ENCODE results near the gene PPARD.

Gene PPARD

GRCh38 chr6:35452183-35453090, 110.1 kb downstream of the PPARD start, which contains the start of gene FANCE:
Gene FANCE, plus strand, starts transcription at chr6:35452338. Its CDS starts 208 bp downstream, at chr6:35452546.
- TF ChIP-seq POLR2A (IDR thresholded peaks at IDR 0.05; ENCODE audit: low read depth, low read length) = peak; percentile 39; the same call in 1 of the 2 replicates
- FAIRE-seq = no peak
- DNase-seq (ENCODE audit: insufficient read length, low spot score) = peak; percentile 82

DNA sequence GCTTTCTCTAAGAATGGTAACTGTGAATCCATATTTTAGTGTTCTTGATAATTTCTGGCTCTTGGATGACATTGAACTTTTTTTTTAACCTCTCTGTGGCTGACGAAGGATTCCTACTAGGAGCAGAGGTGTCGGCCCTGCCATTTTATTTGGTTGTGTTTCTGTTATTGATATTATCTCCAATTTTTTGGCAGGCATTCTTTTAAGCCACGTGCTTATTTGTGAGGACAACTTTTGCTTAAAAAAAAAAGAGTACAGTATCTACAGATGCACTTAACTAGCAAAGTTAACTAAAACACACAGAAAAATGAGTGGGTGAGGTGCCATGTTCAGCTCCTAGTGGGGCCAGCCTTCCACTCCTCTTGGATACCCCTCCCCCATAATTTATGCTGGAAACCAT, 110.9 kb downstream of the PPARD start:
- TF ChIP-seq POLR2A (IDR thresholded peaks at IDR 0.05; ENCODE audit: low read depth, low read length) = no peak
- FAIRE-seq = no peak

DNA sequence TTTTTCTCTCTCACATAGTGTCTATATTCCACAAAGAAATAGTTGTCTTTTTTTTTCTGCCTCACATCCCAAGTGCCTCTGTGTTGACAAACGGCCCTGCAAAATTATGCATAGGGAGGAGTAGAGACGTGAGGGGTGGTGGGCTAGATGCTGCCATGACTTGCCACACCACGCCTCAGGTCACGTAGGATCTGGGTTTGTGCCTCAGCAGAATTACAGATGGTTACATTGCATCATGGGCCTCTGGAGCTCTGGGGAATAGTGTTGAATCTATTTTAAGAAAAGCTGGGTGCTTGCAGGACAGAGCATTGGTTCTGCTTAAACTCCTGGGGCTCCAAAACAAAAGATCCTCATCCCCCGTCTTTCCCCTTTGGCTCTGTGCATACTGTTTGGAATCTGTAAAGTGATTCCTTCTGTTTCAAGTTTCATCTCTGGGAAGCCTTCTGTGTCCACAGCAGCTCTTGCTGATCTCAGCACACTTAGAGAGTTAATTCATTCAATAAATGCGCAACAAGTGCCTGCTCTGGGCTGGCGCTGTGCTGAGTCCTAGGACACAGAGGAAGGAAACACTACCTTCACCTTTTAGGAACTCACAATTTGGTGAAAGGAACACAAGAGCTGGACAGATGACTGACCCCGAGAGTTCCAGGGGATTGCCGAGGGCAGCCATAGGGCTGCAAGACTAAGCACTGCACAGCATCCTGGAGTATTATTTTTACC, 112.2 kb downstream of the PPARD start:
- FAIRE-seq = no peak
- no peak for TF ChIP-seq POLR2A (IDR thresholded peaks at IDR 0.05; ENCODE audit: low read depth, low read length)
- DNase-seq (ENCODE audit: insufficient read length, low spot score) = no peak

More for the DNA sequence above, 110.9 kb downstream of the PPARD start:
- no peak for DNase-seq (ENCODE audit: insufficient read length, low spot score)

DNA sequence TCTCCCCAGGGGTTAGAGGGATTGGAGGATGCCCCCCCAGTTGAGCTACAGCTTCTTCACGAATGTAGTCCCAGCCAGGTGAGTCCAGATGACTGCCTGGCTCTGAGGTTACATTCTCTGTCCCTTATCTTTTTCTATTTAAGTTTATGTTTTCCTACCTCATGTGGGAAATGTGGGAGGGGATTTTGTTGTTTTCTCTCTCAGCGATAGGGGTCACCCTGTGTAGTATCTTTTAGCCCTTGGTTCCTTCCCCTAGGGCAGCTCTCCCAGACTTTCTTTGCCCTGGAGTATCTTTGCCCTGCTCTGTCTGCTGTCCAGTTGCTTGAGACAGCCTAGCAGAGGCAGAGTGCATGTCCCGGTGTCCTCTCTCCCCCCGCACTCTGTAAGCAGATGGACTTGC, 115.5 kb downstream of the PPARD start:
- DNase-seq (ENCODE audit: insufficient read length, low spot score) (no peak), FAIRE-seq (no peak)
- no peak for TF ChIP-seq POLR2A (IDR thresholded peaks at IDR 0.05; ENCODE audit: low read depth, low read length)

GRCh38 chr6:35461270-35461669, 118.9 kb downstream of the PPARD start:
- no peak for DNase-seq (ENCODE audit: insufficient read length, low spot score)
- FAIRE-seq = no peak
- TF ChIP-seq POLR2A (IDR thresholded peaks at IDR 0.05; ENCODE audit: low read depth, low read length) = no peak

DNA sequence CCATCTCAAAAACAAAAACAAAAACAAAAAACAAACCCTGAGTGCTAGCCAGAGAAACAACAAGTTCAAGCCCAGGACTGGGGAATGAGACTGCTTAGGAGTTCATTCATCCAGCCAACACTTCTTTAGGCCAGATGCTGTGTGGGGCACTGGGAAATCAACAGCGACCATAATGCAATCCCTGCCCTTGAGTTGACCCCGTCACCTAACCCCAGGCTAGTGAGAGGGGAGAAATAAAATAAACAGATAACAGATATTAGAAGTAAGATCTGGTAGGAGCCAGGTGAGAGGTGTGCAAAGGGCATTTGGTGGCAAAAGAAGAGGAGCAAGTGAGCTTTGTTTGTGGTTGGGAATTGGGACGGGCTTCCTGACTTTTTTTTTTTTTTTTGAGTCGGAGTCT, 120.9 kb downstream of the PPARD start:
- no peak for FAIRE-seq
- no peak for TF ChIP-seq POLR2A (IDR thresholded peaks at IDR 0.05; ENCODE audit: low read depth, low read length)
- no peak for DNase-seq (ENCODE audit: insufficient read length, low spot score)

DNA sequence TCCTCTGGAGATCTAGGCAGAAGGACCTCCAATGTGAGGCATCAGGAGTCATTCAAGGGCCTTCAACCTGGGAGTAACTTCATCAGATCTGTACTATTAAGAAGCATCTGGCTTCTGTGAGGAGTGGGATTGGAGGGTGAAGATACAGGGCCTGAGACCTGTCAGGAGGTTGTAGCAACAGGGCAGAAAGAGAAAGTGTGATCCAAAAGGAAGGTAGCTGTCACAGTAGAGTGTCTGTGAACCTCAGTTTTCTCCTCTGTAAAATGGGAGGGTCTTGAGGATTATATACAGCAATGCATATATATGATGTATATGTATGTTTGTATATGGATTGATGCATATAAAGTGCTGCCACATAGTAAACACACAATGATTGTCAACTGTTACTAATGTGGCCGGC, 123.3 kb downstream of the PPARD start:
- DNase-seq (ENCODE audit: insufficient read length, low spot score) (no peak), FAIRE-seq (no peak)
- TF ChIP-seq POLR2A (IDR thresholded peaks at IDR 0.05; ENCODE audit: low read depth, low read length) = no peak

GRCh38 chr6:35468181-35468979, 126.0 kb downstream of the PPARD start, which contains the start of gene RPL10A:
Gene RPL10A, plus strand, starts transcription at chr6:35468401. Its CDS starts 34 bp downstream, at chr6:35468435.
- FAIRE-seq (no peak), DNase-seq (ENCODE audit: insufficient read length, low spot score) (peak; percentile 93)
- peak; percentile 99 for TF ChIP-seq POLR2A (IDR thresholded peaks at IDR 0.05; ENCODE audit: low read depth, low read length)

- TF ChIP-seq POLR2A (IDR thresholded peaks at IDR 0.05; ENCODE audit: low read depth, low read length) = no peak
- FAIRE-seq (no peak), DNase-seq (ENCODE audit: insufficient read length, low spot score) (no peak)
Measured at GRCh38 chr6:35468980-35469750, 126.8 kb downstream of the PPARD start.

GRCh38 chr6:35469751-35470662, 127.6 kb downstream of the PPARD start:
- TF ChIP-seq POLR2A (IDR thresholded peaks at IDR 0.05; ENCODE audit: low read depth, low read length) = no peak
- FAIRE-seq = no peak
- no peak for DNase-seq (ENCODE audit: insufficient read length, low spot score)

GRCh38 chr6:35470663-35471120, 128.3 kb downstream of the PPARD start:
- no peak for FAIRE-seq
- no peak for TF ChIP-seq POLR2A (IDR thresholded peaks at IDR 0.05; ENCODE audit: low read depth, low read length)
- DNase-seq (ENCODE audit: insufficient read length, low spot score) = no peak

DNA sequence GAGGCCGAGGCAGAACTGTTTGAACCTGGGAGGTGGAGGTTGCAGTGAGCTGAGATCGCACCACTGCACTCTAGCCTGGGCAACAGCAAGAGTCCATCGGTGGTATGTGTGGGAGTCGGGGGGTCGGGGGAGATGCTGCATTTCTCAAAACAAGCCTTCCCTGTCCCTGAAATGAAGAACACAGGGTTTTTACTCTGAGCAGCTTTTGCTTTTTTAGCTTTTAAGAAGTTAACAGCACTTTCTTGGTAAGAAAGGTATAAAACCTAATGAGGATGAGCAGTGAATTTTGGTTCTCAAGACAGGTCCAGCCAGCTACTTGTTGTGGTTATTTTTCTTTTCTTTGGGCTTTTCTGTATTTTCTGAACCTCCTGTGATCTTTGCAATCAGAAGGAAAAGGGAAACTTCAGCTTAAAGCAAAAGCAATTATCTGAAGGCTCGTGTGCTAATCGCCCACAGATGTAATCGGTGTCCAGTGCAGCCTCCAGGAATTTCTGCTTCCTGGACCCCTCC, 129.5 kb downstream of the PPARD start:
- no peak for DNase-seq (ENCODE audit: insufficient read length, low spot score)
- no peak for FAIRE-seq
- TF ChIP-seq POLR2A (IDR thresholded peaks at IDR 0.05; ENCODE audit: low read depth, low read length) = no peak

Data from H54 (cell line).